Activated T-cell treated with anti-CD3 and anti-CD28 coated beads for 1 hour (primary cell): ENCODE results near the gene MRPL14.

Source experiments
- DNase-seq: peaks from one replicate; pipeline ENCODE4 v3.0.0-alpha.2; 2020; ENCODE audit warnings: low read depth

Gene MRPL14

GRCh38 chr6:44122801-44123200 lies 4.5 kb downstream of the MRPL14 start:
- no peak for DNase-seq

GRCh38 chr6:44120692-44121443 lies 6.4 kb downstream of the MRPL14 start:
- no peak for DNase-seq

GRCh38 chr6:44119704-44120262 lies 7.5 kb downstream of the MRPL14 start:
- no peak for DNase-seq

GRCh38 chr6:44117397-44118128 lies 9.7 kb downstream of the MRPL14 start:
- no peak for DNase-seq

- no peak for DNase-seq
These were observed 10.4 kb downstream of the MRPL14 start for GRCh38 chr6:44116641-44117382.

GRCh38 chr6:44115866-44116265 lies 11.4 kb downstream of the MRPL14 start:
- no peak for DNase-seq

- no peak for DNase-seq
These were observed 13.8 kb downstream of the MRPL14 start for GRCh38 chr6:44113414-44113813.

- DNase-seq, result no peak
These were observed 15.5 kb downstream of the MRPL14 start for GRCh38 chr6:44111434-44112417.

GRCh38 chr6:44110966-44111365 lies 16.3 kb downstream of the MRPL14 start:
- DNase-seq, result no peak

- DNase-seq, result no peak
These were observed 17.1 kb downstream of the MRPL14 start for GRCh38 chr6:44110005-44110676.

GRCh38 chr6:44109212-44109611 lies 18.0 kb downstream of the MRPL14 start:
- no peak for DNase-seq

- DNase-seq, result no peak
These were observed 18.8 kb downstream of the MRPL14 start for GRCh38 chr6:44108471-44108870.

- no peak for DNase-seq
These were observed 20.2 kb downstream of the MRPL14 start for GRCh38 chr6:44107017-44107416.

GRCh38 chr6:44105993-44106740 lies 21.1 kb downstream of the MRPL14 start:
- no peak for DNase-seq

- DNase-seq, result no peak
These were observed 22.1 kb downstream of the MRPL14 start for GRCh38 chr6:44105146-44105545.

GRCh38 chr6:44104481-44105021 lies 22.7 kb downstream of the MRPL14 start:
- DNase-seq, result no peak

GRCh38 chr6:44102527-44102926 lies 24.7 kb downstream of the MRPL14 start:
- DNase-seq, result no peak

GRCh38 chr6:44101832-44102231 lies 25.4 kb downstream of the MRPL14 start:
- no peak for DNase-seq

GRCh38 chr6:44100088-44100550 lies 27.1 kb downstream of the MRPL14 start:
- no peak for DNase-seq

GRCh38 chr6:44099192-44099591 lies 28.1 kb downstream of the MRPL14 start:
- DNase-seq, result no peak
